GM23248 (cell line): ENCODE measurements around the gene ZFAND3.

Experiments used
- EZH2 ChIP-seq: fragments of 200-600 bp; sonication (generic); IDR thresholded peaks from 2 replicates; pipeline ENCODE4 v1.6.1; 2018; ENCODE audit warnings: antibody characterized with exemption, mild to moderate bottlenecking; ENCODE audit not compliant: insufficient read depth, poor library complexity, severe bottlenecking
- EZH2phosphoT487 ChIP-seq: fragments of 200-600 bp; sonication (generic); IDR thresholded peaks from 2 replicates; pipeline ENCODE4 v1.6.1; 2018; ENCODE audit warnings: antibody characterized with exemption, moderate library complexity, mild to moderate bottlenecking, low read depth; ENCODE audit not compliant: insufficient read depth

DNA sequence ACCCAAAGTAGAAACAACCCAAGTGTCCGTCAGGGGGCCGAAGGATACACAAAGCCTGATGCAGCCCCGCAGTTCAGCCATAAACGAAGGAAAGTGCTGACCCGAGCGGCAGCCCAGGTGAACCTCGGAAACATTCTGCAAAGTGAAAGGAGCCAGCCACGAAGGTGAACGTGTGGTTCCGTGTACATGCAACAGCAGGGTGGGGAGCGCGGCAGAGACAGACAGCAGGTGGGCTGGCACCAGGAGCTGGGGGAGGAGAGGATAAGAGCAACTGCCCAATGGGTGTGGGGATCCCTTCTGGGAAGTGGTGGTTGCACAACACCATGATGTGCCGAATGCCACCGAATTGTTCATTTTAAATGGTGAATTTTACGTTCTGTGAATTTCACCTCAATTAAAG is 341.8 kb downstream of the ZFAND3 start:
- no peak for TF ChIP-seq EZH2
- TF ChIP-seq EZH2phosphoT487, result no peak
